ENCODE measurements around the gene ARL8A. TPM values are rescaled to one million over a fixed set of nuclear protein-coding genes. Genes with fewer than 3 reads are reported as not detected.

Gene ARL8A
- polyA plus RNA-seq, 4 donors: 43.9 to 49.3 (median 44.9) TPM

DNA sequence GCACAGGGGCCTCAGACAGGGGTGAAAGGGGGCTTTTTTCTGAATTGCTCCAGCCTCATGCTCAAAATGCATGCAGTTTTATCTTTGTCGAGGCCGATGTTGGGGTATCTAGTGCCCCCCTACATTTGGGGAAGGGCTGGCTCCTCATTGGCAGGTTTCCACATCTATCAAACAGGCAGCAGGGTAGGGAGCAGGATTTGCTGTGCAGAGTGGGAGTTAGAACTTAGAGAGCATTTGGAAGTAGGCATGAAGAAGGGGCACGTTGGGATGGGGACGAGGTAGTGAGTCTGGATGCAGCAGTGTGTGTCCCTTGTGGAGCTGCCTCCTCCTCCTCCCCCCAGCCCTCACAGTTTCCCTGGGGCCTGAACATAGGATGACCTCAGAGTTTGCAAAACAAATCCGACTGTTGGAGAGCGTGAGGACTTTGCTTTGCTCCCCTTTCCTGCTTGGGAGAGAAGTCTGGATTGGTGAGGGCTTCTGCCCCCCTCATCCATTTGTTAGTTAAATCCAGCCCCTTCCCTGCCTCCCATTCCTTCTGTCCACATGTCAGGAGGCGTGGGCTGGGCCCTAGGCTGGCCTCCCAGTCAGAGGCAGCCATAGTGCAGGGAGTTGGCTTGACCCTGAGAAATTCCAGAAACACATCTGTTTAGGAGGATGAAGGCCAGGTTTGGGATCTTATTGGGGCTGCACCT lies 58.7 kb downstream of the ARL8A start:
- DNase-seq (ENCODE audit: low read depth in 4 of 4, low spot score in 2 of 4): no peak

DNA sequence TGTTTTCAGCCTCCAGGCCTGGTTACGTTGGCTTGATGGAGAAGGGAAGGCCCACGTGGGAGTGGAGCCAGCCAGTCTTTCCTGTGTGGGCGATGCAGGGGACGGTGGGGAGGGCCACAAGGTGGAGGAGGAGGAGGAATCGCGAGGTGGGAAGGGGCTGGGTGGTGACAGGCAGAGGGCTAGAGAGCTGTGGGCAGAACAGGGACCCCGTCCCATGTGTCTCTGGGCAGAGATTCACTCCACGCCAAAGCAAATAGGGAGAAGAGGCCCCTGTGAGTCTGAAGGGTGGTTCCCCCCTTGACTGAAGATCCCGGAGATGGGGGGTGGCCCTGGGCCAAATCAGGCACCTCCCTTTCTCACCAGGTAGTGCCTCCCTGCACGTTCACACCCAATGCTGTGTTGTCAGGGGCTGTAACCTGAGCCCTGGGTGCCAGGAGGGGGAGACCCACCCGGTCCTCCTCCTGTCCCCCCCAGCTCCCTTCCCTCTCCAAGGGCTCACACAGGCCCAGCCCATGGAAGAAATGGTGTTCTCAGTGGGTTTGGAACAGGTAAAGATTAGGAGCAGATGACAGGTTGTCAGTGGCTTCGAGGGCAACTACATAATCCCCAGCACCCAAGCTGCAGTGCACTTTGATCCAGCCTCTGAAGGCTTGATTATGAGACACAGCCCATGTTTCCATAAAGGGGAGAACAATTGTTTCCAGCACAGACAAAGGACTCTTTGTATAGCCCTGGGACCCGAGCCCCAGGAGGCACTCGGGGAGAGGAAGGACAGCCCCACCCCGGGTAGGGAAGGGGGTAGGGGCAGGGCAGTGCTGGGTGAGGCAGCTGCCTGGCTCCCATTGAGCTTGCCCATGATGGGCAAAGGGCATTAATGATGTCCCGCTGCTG lies 59.5 kb downstream of the ARL8A start:
- DNase-seq (ENCODE audit: low read depth in 4 of 4, low spot score in 2 of 4): no peak

Other genes with a start within 250 kb of the ARL8A start
- 1 to 10 TPM; 4.5 to 6.0 (median 4.9) TPM for gene LMOD1, start 198.2 kb downstream of the ARL8A start, polyA plus RNA-seq (ENCODE audit: insufficient read length in 4 of 4)
- 10 to 100 TPM; 52.8 to 69.9 (median 64.2) TPM for gene TIMM17A, start 189.2 kb downstream of the ARL8A start, polyA plus RNA-seq (ENCODE audit: insufficient read length in 4 of 4)
- 10 to 100 TPM; 56.6 to 80.1 (median 61.0) TPM for gene RNPEP, start 162.1 kb downstream of the ARL8A start, polyA plus RNA-seq (ENCODE audit: insufficient read length in 4 of 4)
- gene ELF3, start 134.2 kb downstream of the ARL8A start, polyA plus RNA-seq (ENCODE audit: insufficient read length in 4 of 4): 100 to 1,000 TPM in 1 of 4 donors, 10 to 100 TPM in 3; 43.8 to 117 (median 67.8) TPM
- under 1 TPM; 0.03 to 0.10 (median 0.06) TPM for gene GPR37L1, start 21.8 kb downstream of the ARL8A start, polyA plus RNA-seq (ENCODE audit: insufficient read length in 4 of 4)
- 1 to 10 TPM in 3 of 4 donors, under 1 TPM in 1; 0.95 to 1.7 (median 1.4) TPM for gene PTPN7, start 15.9 kb upstream of the ARL8A start, polyA plus RNA-seq (ENCODE audit: insufficient read length in 4 of 4)
- gene LGR6, start 49.1 kb upstream of the ARL8A start, polyA plus RNA-seq (ENCODE audit: insufficient read length in 4 of 4): 1 to 10 TPM in 1 of 4 donors, under 1 TPM in 3; 0.71 to 1.4 (median 0.95) TPM
- gene UBE2T, start 197.2 kb upstream of the ARL8A start, polyA plus RNA-seq (ENCODE audit: insufficient read length in 4 of 4): 10 to 100 TPM; 30.0 to 36.8 (median 32.6) TPM
- gene PPP1R12B, start 204.0 kb upstream of the ARL8A start, polyA plus RNA-seq (ENCODE audit: insufficient read length in 4 of 4): 10 to 100 TPM; 15.9 to 27.4 (median 24.2) TPM

All from left renal cortex interstitium (tissue), 4 donors.